HG03432 (cell line): ENCODE results near the gene CACNA2D3.

ENCODE experiments used
- ATAC-seq: cut with Tn5 transposase; IDR thresholded peaks from one replicate; pipeline ENCODE4 v1.9.1; 2021; ENCODE audit warnings: mild to moderate bottlenecking, moderate library complexity; ENCODE audit not compliant: unreplicated experiment

Gene CACNA2D3

DNA sequence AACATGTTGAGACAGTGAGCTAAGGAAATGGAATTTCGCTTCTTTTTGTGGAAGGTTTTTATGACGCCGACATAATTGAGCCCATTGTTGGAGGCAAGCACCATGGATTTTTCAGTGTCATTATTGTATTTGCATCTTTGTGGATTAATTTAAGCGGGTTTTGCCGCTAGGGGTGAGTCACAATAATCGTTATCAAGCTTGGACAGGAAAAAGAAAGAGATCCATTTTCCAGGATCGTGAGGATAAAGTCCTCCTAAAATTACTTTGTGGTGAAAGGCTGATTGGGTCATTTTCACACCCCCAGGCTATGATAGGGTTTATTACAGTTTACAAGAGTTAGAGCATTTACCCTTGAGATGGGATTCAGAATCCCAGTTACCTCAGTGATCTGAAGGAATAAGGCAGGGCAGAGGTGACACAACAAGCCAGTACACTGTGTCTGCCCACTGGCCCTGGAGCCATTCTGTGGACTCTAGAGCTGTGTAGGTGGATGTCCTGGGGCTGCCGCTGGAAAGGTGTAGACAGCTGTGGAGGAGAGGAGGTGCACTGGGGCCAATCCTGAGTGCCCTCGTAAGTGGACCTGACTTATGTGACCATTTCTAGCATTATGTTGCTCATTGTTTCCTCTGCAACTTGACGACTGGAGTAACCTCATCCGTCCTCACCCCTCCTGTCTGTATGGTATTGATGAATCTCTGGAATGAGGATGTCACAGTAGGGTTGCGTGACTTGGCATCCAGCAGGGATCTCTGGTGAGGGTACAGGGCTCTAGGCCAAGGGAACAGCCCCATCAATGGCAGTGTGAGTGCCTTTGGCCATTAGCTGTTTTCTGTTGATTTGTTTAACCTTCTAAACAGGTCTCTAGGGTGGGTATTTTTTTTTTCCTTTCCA, 435.4 kb downstream of the CACNA2D3 start:
- ATAC-seq = no peak

DNA sequence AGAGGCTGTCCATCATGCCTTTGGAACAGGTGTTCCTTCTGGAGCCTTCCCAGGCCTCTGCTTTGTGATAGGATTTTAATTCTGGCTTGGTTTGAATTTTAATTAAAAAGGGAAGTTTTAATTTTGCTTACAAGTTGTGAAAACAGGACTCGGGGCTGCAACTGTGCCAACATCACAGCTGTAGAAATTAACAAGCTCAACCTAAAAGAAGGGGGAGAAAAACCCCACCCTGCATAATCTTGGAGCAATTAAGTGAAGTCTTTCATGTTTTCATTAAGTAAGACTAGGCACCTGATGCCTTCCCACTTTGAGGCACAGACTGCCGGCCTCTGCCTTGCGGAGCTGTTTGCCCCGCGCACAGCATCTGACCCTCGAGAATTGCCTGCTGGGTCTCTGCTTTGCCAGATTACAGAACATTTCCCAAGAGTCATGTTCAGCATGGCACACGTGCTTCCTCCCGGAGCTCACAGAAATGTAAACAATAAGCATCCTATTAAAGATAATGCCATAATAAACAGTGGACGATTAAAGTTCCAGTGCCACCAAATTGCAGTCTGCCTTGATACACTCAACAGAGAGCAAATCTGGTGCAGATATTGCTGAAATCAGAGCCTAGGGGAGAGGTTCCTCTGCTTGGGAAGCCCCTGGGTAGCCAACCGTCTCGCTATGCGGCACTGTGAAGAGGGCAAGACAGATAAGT, 441.3 kb downstream of the CACNA2D3 start:
- no peak for ATAC-seq

DNA sequence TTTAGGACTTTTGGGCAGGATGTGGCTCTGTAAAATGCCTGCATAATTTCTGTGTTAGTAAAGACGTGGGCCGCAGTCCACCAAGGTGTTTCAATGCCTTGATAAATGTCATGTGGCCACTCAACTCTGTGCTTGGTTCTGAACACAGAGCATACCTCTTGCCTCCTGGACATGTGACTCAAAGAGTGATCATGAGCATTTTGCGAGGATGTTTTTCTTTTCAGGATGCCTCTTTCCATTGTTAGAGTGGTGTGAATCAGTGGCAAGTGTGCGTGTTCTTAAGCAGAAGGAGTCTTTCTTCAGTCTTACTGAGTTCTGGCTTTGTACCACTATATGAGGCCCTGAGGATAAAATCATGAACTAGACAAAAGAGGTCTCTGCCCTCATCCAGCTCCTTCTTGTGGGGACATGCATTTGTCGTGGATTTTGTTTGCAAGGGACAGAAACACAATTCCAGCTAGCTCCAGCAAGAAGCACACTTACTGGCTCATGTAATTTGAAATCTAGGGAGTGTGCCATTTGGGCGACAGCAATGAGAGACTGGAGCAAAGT, 442.1 kb downstream of the CACNA2D3 start:
- ATAC-seq = no peak

DNA sequence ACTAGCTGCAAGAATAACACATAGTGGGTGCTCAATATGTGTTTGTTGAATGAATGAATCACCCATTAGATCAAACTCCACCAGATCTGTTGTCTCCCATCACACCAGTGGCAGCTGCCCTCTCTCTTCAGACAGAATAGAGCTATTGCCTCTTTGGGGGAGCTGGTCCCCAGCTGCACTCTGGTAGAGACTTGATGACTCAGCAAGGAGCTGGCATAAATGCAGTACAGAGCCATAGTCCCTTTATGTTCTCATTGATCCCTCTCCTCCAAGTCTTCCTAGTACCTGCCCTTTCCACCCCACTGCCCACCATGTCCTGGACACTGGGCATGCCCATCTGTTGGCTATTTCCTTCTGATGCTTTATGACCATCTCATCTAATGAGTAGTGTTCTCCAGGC, 443.6 kb downstream of the CACNA2D3 start:
- ATAC-seq = no peak

DNA sequence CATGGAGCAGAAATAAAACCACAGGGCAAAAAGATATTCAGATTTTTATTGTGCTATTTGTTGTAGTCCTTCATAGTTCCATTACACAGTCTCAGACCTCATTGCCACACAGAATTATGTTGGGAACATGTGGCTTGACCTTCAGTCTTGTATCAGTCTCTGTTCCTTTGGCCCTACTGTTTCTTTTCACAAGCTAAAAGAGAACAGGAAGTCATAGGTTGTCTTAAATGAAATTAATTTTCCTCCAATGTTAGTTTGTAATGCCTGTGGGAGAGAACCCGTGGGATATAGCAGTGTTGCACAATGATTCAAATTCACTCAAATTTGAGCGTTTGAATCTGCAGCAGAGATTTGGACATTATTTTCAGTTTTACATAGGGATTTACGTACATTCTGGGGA, 445.6 kb downstream of the CACNA2D3 start:
- ATAC-seq = no peak

DNA sequence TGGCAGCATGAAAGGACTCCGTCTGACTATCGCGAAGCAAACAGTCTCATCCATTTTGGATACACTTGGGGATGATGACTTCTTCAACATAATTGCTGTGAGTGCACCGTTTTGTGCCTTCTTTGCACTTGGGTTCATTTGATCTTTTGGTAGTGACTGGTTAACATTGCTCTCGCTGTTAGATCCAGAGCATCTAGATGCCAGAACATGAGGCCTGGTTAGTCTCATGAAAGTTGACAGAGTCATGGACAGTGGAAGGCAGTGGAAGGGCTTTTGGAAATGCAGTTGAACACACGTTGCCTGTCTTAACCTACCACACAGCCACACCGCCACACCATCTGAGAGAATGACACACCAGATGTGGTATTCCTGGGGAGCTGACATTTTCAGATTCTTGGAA, 447.7 kb downstream of the CACNA2D3 start:
- ATAC-seq = no peak

DNA sequence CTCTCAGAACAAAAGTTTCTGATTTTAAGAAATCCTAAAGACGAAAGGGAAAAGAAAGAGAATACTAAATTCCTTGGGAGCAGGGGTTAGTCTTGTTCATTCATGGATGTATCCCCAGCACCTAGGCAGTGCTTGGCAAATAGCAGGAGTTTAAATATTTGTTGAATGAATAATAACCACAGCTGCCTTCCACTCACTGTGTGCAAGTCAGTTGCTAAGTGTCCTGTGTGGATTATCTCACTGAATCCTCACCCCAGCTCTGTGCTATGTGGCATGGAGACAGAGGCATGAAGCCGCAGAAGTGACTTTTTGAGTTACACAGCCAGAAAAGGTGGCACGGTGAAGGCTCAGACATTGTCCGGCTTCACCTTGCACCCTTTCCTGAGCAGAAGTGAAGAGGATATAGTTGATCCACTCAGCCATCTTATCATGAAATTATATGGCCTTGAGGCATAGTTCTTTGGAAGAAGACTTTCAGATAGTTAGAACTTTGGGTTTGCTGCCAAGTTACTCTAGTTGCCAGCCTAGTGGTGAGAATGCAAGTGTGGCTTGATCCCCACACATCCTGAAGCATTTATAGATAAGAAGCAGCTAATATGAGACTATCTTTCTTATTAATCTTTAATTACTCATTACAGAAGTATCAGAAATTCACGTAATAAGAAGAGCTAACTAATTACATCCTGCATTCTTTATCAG, 450.0 kb downstream of the CACNA2D3 start:
- ATAC-seq = no peak

DNA sequence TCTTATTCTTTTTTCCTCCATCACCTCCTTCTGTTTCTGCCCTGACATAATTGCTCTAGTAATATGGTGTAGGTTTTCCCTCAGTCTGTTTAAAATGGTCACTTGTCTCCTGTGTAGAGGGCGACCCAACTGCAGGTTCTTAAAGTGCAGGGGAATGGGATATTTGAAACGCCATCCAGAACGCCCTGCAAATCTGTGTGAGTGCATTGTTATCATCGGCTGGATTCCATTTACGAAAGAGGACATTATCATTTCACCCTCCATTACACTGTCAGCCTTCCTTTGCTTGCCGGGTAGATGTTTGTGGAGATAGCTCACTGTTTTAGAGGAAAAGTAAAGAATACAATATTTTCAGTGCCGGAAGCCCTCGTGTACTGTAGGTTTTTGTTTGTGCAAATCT, 451.5 kb downstream of the CACNA2D3 start:
- no peak for ATAC-seq

DNA sequence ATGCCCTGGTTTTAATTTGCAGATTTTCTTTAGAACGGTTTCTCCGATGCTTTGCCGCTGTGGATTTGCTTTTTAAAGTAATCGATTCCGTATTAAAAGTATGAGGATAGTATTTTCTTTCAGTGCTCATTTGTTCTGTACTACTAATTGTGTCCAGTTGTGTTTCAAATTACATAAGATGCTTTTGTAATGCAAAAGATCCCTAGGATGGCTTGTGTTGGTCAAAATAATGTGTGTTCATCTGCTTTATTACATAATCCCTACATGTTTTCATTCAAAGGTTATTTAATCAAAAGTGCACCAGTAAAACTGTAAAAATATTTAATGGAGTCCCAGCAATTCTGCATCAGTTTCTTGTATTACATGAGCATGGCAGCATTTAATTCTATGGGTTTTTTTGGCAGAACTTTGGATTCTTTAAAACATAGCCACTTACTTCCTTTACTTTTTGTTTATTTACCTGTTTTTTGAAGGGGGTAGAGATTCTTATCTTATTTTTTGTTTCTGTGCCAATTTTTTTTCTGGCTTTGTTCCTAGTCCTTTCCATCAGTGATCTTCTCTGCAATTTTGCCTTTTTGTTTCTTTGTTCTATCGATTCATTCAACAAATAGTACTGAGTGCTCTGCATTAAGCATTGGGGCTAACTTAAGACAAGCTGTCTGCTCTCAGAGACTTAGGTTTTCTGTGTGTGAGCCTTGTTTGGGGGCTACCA, 452.7 kb downstream of the CACNA2D3 start:
- ATAC-seq = no peak

DNA sequence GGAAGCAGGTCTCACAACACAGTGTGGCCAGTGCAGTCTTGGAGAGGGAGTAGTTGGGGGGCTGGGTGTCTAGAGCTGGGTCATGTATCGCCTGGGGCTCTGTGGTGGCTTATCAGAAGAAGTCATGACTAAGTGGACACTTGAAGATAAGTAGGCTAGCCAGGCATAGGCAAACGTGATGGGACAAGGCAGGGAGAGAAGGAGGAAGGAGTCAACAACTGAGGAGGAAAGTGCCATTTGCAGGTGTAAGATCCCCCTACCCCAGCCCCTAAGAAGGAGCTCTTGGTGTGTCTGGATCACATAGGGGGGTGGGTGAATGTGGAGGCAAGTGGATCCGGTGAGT, 453.2 kb downstream of the CACNA2D3 start:
- no peak for ATAC-seq

DNA sequence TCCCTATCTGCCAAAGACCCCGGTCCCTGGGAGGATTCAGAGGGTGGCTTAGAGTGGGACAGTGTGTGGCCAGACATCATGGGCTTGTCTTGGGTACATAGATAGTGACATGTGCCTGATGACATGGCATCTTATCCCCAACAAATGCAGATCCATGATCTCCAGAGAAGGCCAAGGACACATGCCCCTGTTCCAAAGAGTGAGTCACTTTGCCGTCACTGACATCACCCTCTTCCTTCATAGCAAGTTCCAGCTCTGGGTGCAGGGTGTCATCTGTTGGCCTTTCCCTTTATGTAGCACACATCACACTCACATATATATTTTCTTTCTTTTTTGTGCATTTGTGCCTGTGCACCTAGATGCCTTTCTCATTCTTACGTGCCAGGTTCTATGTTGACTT, 455.0 kb downstream of the CACNA2D3 start:
- ATAC-seq = no peak

DNA sequence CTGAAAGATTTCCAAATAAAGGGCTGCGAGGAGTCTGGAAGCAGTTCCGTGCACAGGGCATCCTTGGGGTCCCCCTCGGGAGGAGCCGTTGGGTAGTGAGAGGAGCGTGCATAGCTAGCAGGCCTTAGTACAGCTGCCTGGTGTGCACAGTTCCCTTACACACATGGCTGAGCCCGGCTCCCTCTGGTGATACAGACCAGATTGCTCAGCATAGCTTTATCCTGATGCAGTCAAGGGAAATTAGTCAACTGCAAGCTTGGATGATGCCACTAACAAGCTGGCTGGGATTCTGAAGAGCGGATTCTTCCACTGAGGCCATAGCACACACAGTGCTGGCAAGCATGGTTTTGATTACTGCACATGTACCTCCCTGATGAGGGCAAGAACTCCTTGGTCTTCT, 456.1 kb downstream of the CACNA2D3 start:
- no peak for ATAC-seq

DNA sequence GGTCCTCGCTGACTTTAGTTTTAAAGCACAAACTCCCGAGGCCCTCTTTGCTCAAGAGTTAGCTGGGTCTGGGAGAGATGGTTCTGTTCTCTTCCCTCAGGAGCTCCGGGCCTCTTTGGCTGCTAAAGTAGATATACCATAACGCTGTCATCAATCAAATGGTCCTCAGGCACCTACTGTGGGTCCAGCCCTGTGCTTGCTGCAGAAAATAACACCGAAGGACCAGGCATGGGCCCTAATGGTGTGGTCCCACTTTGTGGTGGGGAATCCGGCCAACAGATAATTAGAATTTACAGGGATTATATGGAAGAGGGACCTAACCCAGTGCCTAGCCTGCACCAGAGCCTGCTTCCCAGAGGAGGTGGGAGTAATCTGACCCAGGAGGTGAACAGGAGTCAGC, 458.1 kb downstream of the CACNA2D3 start:
- ATAC-seq = no peak

DNA sequence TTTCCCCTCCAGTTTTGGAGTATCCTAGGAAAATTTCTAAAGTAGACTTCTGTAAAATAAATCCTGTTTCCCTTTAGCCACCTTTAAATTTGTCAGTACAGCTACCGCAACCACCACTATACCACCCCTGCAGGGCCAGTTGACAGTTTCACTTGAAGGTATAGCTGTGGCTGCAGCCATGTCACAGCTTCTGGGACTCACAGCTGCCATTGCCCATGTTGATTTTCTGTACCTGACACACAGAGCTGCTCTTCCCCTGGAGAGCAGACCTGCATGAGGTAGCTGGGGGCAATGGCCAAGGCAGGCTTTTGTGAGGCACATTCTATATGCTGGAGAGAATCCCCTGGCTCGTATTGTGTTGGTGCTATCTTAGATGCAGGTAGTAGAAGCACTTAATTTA, 460.1 kb downstream of the CACNA2D3 start:
- no peak for ATAC-seq

DNA sequence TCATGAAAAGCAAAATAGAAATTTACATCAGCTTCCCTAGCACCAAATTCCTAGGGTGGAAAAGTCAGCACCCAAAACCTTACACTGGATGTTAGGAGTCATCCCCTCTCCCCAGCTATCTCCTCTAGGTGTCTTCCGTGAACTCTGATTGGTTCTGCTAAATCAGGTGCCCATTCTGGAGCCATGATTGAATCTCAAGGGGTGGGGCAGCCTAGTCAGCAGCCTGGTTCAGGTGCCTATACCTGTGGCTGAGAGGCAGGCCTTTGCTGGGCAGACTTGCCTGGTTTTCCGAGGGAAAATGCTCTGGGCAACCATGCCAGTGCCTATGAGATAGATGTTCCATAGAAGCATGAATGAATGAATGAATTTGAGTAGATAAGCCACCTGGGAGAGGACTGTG, 468.8 kb downstream of the CACNA2D3 start:
- ATAC-seq = no peak

DNA sequence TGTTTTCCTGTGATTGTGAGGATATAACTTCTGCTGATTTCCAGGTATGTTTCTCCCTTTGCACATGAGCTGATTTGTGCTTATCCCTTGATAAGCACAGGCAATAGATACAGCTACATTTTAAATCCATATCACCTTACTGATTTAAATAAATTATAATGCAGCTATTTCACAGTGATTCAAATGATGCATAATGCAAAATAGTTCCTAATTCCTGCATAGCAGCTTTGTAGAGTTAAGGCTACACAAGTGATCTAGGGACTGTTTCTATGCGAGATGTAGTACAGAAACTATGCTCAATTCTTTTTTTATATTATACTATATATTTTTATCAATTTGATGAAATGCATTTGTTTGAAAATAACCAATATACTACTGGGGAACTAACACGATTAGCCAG, 471.3 kb downstream of the CACNA2D3 start:
- ATAC-seq = no peak

DNA sequence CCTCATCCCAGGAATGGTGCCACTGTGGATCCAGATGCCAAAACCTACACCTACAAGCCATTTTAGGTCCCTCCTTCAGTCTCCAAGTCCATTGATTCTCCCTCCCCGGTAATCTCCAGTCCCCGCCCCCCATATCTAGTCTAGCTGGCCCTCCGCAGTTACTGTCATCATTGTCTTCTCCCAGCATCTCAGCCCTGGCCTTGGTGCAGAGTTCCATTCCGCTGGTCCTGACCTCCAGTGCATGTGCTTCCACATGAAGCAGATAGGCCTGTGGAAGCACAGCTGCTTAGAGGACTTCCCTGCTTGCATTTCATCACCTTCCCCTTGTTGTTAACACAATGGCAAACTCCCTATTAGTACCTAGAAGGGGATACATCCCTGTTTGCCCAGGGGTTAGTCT, 473.7 kb downstream of the CACNA2D3 start:
- no peak for ATAC-seq

DNA sequence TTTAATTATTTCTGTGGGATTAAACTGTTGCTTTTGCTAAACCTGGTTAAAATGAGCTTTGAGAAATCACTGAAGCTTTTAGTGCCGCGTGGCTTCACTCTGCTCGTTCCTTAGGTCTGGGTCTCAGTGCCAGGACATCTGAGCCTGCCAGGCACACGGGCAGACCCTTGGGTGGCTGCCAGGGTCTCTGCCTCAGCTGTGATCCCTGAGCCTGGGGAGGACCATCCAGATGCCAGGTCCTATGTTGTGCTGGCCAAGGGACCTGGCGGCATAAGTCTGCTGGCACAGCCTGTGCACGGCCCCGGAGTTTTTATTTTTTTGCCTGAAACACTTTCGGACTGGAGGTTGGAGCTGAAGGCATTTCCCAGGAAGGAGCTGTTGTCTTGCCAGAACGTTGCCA, 477.4 kb downstream of the CACNA2D3 start:
- ATAC-seq = no peak

DNA sequence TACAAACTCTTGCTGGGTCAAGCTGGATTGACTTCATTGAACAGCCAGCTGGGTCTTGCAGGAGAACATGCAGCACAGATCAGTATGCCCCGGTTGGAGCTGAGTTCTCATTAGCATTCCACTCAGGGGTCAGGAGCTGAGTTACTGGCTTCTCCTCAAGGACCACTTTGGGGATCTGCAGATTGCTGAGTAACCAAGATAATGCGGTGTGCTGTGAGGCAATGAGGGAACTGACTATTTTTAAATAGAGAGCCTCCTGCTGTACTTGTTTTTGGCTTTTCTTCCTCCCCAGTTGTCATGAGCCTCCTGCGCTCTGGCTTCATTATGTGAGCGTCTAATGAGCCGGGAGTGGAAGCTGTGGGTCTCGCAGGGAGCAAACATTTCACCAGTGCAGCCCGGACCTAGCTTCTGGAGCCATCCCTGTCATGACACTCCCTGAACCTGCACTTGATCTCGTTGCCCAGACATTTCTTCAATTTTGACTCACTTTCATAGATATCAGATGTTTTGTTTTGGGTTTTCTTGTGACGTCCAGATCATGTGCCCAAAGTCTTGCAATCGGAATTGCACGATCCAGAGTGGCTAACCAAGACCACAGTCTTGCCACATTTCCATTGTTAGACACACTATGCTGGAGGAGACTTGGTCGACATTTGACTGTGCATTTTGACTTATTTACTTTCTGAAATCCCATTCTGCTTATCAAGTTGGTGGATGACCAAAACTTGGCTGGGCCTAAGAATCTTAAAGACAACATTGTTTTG, 478.3 kb downstream of the CACNA2D3 start:
- ATAC-seq = no peak

DNA sequence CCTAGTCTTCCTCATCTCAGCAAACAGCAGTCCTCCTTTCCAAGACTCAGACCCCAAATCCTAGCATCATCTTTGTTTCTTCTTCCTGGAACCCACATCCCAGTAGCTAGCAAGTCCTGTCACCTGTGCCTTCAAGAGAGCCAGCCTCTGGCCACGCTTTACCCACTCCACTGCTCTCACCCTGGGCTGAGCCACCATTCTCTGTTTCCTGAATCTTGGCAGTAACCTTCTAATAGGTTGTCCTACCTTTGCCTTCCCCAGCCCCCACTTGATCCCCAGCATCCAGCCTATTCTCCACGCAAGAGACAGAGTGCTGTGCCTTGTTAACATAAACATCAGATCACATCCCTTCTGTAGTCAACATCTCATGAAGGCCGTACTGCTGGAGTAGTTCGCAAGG, 482.1 kb downstream of the CACNA2D3 start:
- ATAC-seq = no peak
